IMR-90 (cell line): ENCODE data around the gene HDHD5.

Experiments
- CEBPB ChIP-seq: IDR thresholded peaks from 2 replicates; pipeline ENCODE4 v1.6.1; 2012; ENCODE audit warnings: low read depth, low read length, improper control_type of control experiment
- MAZ ChIP-seq: IDR thresholded peaks from 2 replicates; pipeline ENCODE4 v1.6.1; 2012; ENCODE audit warnings: low read depth, mild to moderate bottlenecking, low read length, improper control_type of control experiment, moderate library complexity, borderline replicate concordance
- MXI1 ChIP-seq: IDR thresholded peaks from 2 replicates; pipeline ENCODE4 v1.6.1; 2012; ENCODE audit warnings: low read depth, mild to moderate bottlenecking, low read length, moderate library complexity, borderline replicate concordance
- POLR2A ChIP-seq: IDR thresholded peaks from 2 replicates; pipeline ENCODE4 v1.6.1; 2012; ENCODE audit warnings: mild to moderate bottlenecking, low read depth, low read length
- RAD21 ChIP-seq: IDR thresholded peaks from 2 replicates; pipeline ENCODE4 v1.6.1; 2012; ENCODE audit warnings: low read length, improper control_type of control experiment
- RFX5 ChIP-seq: IDR thresholded peaks from 2 replicates; pipeline ENCODE4 v1.8.0; 2012; ENCODE audit warnings: low read depth, mild to moderate bottlenecking, low read length, moderate library complexity
- SMC3 ChIP-seq: fragments of 150-350 bp; IDR thresholded peaks from 2 replicates; pipeline ENCODE4 v1.6.1; 2016; ENCODE audit warnings: low read depth, mild to moderate bottlenecking, antibody characterized with exemption, low read length, moderate library complexity
- USF2 ChIP-seq: fragments of 150-350 bp; IDR thresholded peaks from 2 replicates; pipeline ENCODE4 v1.6.1; 2017; ENCODE audit warnings: mild to moderate bottlenecking, antibody characterized with exemption, low read length, low read depth
- TF ChIP-seq, protein P1 (sequence below): conservative IDR thresholded peaks from 2 replicates; pipeline ENCODE4 v1.5.1; 2012; ENCODE audit warnings: mild to moderate bottlenecking, low read depth, low read length, improper control_type of control experiment

DNA sequence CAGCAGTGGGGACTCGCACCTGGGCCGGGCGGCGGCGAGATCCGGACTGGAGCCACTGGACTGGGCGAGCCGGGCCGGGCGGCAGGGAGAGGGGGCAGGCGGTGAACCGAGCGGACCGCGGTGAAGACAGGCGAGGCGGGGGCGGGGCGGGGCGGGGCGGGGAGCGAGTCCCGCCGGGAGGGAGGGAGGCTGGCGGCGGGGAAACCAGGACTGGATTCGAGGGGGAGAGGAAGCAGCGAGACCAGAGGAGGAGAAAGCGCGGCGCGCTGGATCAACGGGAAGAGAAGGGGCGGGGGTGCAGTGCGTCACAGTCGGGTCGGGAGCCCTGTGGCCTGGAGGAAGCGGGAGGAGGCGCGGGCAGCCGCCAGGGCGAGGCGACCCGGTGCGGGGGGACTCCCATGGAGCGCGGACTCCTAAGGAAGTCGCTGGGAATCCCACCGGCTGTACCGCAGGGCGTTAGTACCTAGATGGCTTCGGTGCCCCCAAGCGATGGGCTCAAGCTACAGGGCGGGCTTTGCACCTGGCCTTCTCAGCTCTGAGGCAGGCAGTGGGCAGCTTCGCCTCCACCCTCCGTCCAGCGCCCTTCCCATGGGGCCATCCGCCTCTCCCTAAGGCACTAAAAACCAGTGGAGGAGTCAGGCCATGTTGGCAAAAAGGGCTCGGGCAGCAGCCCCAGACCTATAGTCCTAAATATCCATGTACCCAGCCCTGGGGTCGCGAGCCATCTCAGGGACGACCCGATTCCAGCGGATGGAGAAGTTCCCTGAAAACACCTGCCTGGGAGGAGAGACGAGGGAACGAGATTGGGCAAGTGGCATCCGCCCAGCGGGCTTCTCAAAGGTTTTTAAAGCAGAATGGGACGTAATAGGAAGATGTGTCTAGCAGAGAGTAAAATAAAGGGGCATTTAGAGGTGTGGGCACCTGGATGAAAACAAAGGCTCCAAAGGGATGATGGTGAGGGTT, 37.6 kb downstream of the HDHD5 start, which contains the start of gene TMEM121B:
- TF ChIP-seq POLR2A, result no peak
- TF ChIP-seq, protein P1, sequence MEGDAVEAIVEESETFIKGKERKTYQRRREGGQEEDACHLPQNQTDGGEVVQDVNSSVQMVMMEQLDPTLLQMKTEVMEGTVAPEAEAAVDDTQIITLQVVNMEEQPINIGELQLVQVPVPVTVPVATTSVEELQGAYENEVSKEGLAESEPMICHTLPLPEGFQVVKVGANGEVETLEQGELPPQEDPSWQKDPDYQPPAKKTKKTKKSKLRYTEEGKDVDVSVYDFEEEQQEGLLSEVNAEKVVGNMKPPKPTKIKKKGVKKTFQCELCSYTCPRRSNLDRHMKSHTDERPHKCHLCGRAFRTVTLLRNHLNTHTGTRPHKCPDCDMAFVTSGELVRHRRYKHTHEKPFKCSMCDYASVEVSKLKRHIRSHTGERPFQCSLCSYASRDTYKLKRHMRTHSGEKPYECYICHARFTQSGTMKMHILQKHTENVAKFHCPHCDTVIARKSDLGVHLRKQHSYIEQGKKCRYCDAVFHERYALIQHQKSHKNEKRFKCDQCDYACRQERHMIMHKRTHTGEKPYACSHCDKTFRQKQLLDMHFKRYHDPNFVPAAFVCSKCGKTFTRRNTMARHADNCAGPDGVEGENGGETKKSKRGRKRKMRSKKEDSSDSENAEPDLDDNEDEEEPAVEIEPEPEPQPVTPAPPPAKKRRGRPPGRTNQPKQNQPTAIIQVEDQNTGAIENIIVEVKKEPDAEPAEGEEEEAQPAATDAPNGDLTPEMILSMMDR, result no peak
- TF ChIP-seq RAD21, result no peak
- no peak for TF ChIP-seq USF2
- peak; percentile 83; the same call in 1 of the 2 replicates for TF ChIP-seq MAZ
- no peak for TF ChIP-seq MXI1
- no peak for TF ChIP-seq RFX5
- no peak for TF ChIP-seq SMC3
- TF ChIP-seq CEBPB, result no peak
